Astrocyte (in vitro differentiated cells and primary cell): ENCODE results near the gene PIGX. TPM values are rescaled to one million over a fixed set of nuclear protein-coding genes. Genes with fewer than 3 reads are reported as not detected.

Experiments
- DNase-seq: peaks from one replicate; pipeline ENCODE4 v3.0.0-alpha.2; 2010; ENCODE audit warnings: low read depth
- FAIRE-seq: peaks from 2 replicates; lab custom pipeline; 2011; peaks lifted over from hg19 to GRCh38; lab: Jason Lieb, UNC
- H2AFZ ChIP-seq: 2 replicates; pipeline ENCODE4 v1.6.0; 2012; ENCODE audit warnings: low read depth, low read length, inconsistent platforms
- H3K27ac ChIP-seq: 2 replicates; pipeline ENCODE4 v1.5.1; 2011; ENCODE audit warnings: low read depth, low read length, inconsistent platforms
- H3K27me3 ChIP-seq: 2 replicates; pipeline ENCODE4 v1.6.0; 2011; ENCODE audit warnings: low read length, inconsistent platforms; ENCODE audit not compliant: insufficient read depth
- H3K36me3 ChIP-seq: 2 replicates; pipeline ENCODE4 v1.5.1; 2011; ENCODE audit warnings: low read length, inconsistent platforms; ENCODE audit not compliant: insufficient read depth
- H3K4me1 ChIP-seq: 2 replicates; pipeline ENCODE4 v1.5.1; 2011; ENCODE audit warnings: low read length, inconsistent platforms; ENCODE audit not compliant: insufficient read depth
- H3K4me2 ChIP-seq: 2 replicates; pipeline ENCODE4 v1.6.0; 2012; ENCODE audit warnings: low read length, inconsistent platforms
- H3K4me3 ChIP-seq: 2 replicates; pipeline ENCODE4 v1.5.1; 2011; ENCODE audit warnings: low read depth, mild to moderate bottlenecking, low read length, inconsistent platforms; ENCODE audit not compliant: insufficient read depth
- H3K79me2 ChIP-seq: 2 replicates; pipeline ENCODE4 v1.6.0; 2012; ENCODE audit warnings: mild to moderate bottlenecking, low read length, inconsistent platforms; ENCODE audit not compliant: insufficient read depth
- H3K9ac ChIP-seq: 2 replicates; pipeline ENCODE4 v1.6.0; 2012; ENCODE audit warnings: mild to moderate bottlenecking, low read length, inconsistent platforms
- H3K9me3 ChIP-seq: 2 replicates; pipeline ENCODE4 v1.5.1; 2012; ENCODE audit warnings: low read depth, mild to moderate bottlenecking, low read length, inconsistent platforms; ENCODE audit not compliant: insufficient read depth
- H4K20me1 ChIP-seq: 2 replicates; pipeline ENCODE4 v1.6.0; 2012; ENCODE audit warnings: low read length, inconsistent platforms; ENCODE audit not compliant: insufficient read depth
- H3K27ac Mint-ChIP-seq: one replicate; pipeline ENCODE4 v1.8.0; 2021; ENCODE audit warnings: mild to moderate bottlenecking, mixed read lengths; ENCODE audit not compliant: unreplicated experiment
- H3K27me3 Mint-ChIP-seq: one replicate; pipeline ENCODE4 v1.8.0; 2021; ENCODE audit warnings: low read depth, mixed read lengths; ENCODE audit not compliant: unreplicated experiment
- H3K36me3 Mint-ChIP-seq: one replicate; pipeline ENCODE4 v1.8.0; 2021; ENCODE audit warnings: low read depth, mixed read lengths; ENCODE audit not compliant: unreplicated experiment
- H3K4me1 Mint-ChIP-seq: one replicate; pipeline ENCODE4 v1.8.0; 2021; ENCODE audit warnings: low read depth, mixed read lengths; ENCODE audit not compliant: unreplicated experiment
- H3K4me3 Mint-ChIP-seq: one replicate; pipeline ENCODE4 v1.8.0; 2021; ENCODE audit warnings: mild to moderate bottlenecking, moderate library complexity, mixed read lengths; ENCODE audit not compliant: unreplicated experiment
- H3K9me3 Mint-ChIP-seq: one replicate; pipeline ENCODE4 v1.8.0; 2021; ENCODE audit warnings: mild to moderate bottlenecking, mixed read lengths; ENCODE audit not compliant: unreplicated experiment
- CTCF ChIP-seq: IDR thresholded peaks from 2 replicates; pipeline ENCODE4 v1.5.1; 2011; ENCODE audit warnings: low read depth, mild to moderate bottlenecking, inconsistent platforms, low read length, moderate library complexity; ENCODE audit not compliant: insufficient read depth
- EZH2 ChIP-seq: IDR thresholded peaks from 2 replicates; pipeline ENCODE4 v1.6.1; 2012; ENCODE audit warnings: mild to moderate bottlenecking, low read length, inconsistent platforms; ENCODE audit not compliant: insufficient read depth
- total RNA-seq: library from RNA; stranded (reverse); gene quantifications from 2 replicates; pipeline ENCODE4 v1.2.1, GENCODE V29; 2021

The PIGX gene
- total RNA-seq, 1 donor from 2014 or later: 13.9 TPM

GRCh38 chr3:196694202-196694638 is 18.0 kb upstream of the PIGX start:
- no peak overlapping the region for H3K4me2 ChIP-seq
- H3K4me1 ChIP-seq: no peaks in the 10 kb centered on the region
- H3K36me3 ChIP-seq: no peaks in the 10 kb centered on the region
- H3K79me2 ChIP-seq: no peaks in the 10 kb centered on the region
- no peak overlapping the region for H2AFZ ChIP-seq
- H3K4me3 ChIP-seq: no peak overlapping the region
- Mint-ChIP-seq H3K4me1 (no peaks in the 10 kb centered on the region), H3K4me3 (no peak overlapping the region), H3K9me3 (no peaks in the 10 kb centered on the region), H3K27ac (no peak overlapping the region), H3K27me3 (peaks cover 3% of the 10 kb centered on the region), H3K36me3 (no peaks in the 10 kb centered on the region)
- H3K27me3 ChIP-seq: no peaks in the 10 kb centered on the region
- no peak overlapping the region for H3K9ac ChIP-seq
- H4K20me1 ChIP-seq: no peaks in the 10 kb centered on the region
- FAIRE-seq: no peak
- no peak for DNase-seq
- no peak overlapping the region for H3K27ac ChIP-seq
- no peak for TF ChIP-seq CTCF
- H3K9me3 ChIP-seq: no peaks in the 10 kb centered on the region

GRCh38 chr3:196694941-196695848 is 17.0 kb upstream of the PIGX start:
- no peak overlapping the region for H3K27ac ChIP-seq
- no peak overlapping the region for H2AFZ ChIP-seq
- DNase-seq (no peak), FAIRE-seq (no peak)
- TF ChIP-seq CTCF (no peak), EZH2 (no peak)
- Mint-ChIP-seq H3K27ac (no peak overlapping the region), H3K4me3 (no peak overlapping the region), H3K9me3 (no peaks in the 10 kb centered on the region), H3K36me3 (no peaks in the 10 kb centered on the region), H3K27me3 (peaks cover 3% of the 10 kb centered on the region), H3K4me1 (peaks cover 6% of the 10 kb centered on the region)
- H3K79me2 ChIP-seq: no peaks in the 10 kb centered on the region
- H3K9ac ChIP-seq: no peak overlapping the region
- no peaks in the 10 kb centered on the region for H3K9me3 ChIP-seq
- no peak overlapping the region for H3K4me2 ChIP-seq
- no peak overlapping the region for H3K4me3 ChIP-seq
- no peaks in the 10 kb centered on the region for H4K20me1 ChIP-seq
- no peaks in the 10 kb centered on the region for H3K27me3 ChIP-seq
- H3K4me1 ChIP-seq: no peaks in the 10 kb centered on the region
- H3K36me3 ChIP-seq: no peaks in the 10 kb centered on the region

- H3K9me3 Mint-ChIP-seq: no peaks in the 10 kb centered on the region
- DNase-seq (no peak), FAIRE-seq (no peak)
- TF ChIP-seq EZH2: no peak
- no peak for TF ChIP-seq CTCF
- Histone ChIP-seq H3K9me3 (no peaks in the 10 kb centered on the region), H3K9ac (no peak overlapping the region), H3K4me3 (no peak overlapping the region), H3K4me1 (no peaks in the 10 kb centered on the region), H3K27ac (no peak overlapping the region), H2AFZ (no peak overlapping the region), H3K4me2 (no peak overlapping the region), H4K20me1 (no peaks in the 10 kb centered on the region), H3K27me3 (no peaks in the 10 kb centered on the region), H3K79me2 (no peaks in the 10 kb centered on the region), H3K36me3 (no peaks in the 10 kb centered on the region)
- no peak overlapping the region for H3K27ac Mint-ChIP-seq
- H3K4me3 Mint-ChIP-seq: no peak overlapping the region
- H3K4me1 Mint-ChIP-seq: peaks cover 6% of the 10 kb centered on the region
- peaks cover 3% of the 10 kb centered on the region for H3K27me3 Mint-ChIP-seq
- no peaks in the 10 kb centered on the region for H3K36me3 Mint-ChIP-seq
Observed at GRCh38 chr3:196695849-196696226, 16.3 kb upstream of the PIGX start.
